Stimulated activated CD8-positive, alpha-beta memory T cell treated with anti-CD3 and anti-CD28 coated beads, Interleukin-4, amount 100 ng/mL, for 48 hours (primary cell): ENCODE measurements around the gene DYNLL1.
A peak's percentile ranks its signal among the peaks of the same experiment; 100 is the strongest.
"Not testable (repeated sequence)": the region's sequence is repeated elsewhere in the genome, so short reads cannot be mapped to it uniquely, and the experiment has no call there.

Experiments used
- DNase-seq: peaks from one replicate; pipeline ENCODE4 v3.0.0-alpha.2; 2020

The DYNLL1 gene

DNA sequence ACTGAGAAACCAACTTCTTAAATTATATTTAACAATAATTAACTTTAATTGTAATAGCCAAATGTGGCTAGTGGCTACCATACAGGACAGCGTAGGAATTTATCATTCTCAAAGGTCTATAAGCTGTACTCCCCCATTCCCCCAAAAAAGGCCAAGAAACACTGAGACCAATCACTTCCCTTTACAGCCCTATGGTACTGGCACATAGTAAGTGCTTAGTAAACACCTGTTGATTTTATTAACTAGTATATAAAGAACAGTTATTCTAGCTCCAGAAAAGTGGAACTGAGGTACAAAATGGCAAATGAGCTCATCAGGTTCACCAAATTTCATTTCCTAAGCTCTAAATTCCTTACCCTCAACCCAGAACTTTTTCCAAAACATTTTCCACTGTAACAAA, 20.3 kb upstream of the DYNLL1 start:
- no peak for DNase-seq

DNA sequence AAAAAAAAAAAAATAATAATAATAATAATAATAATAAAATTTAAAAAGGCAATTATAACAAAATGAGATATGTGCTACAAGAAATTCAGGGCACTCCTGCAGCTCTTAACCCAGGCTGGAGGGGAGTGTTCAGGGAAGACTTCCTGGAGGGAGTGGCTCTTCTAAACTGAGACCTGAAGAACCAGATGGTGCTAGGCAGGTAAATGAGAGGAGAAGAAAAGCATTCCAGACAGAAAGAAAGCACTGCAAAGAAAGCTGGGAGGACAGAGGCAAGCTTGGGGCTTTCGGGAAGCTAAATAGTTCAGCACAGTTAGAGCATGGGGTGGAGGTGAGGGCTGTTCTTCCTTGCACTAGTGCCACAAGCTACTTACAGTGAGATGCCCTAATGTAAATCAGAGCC, 16.5 kb upstream of the DYNLL1 start:
- no peak for DNase-seq

DNA sequence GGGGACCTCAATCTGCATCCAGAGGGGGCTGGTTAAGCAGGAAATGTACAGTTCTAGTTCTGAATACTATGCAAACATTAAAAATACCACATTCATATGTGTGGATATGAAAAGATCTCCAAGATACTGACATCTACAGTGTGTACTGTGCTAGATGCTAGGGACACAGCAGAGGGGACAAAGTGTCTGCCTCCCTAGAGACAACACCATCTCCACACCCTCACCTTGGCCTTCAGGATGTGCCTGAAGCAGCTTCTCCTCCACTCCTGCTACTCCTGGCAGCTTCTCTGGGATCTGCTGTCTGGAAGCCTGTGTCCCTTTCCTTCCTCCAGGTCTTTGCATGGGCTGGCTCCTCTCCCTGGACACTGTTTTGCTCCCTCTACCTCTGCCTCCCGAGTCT, 15.7 kb upstream of the DYNLL1 start:
- DNase-seq = no peak

DNA sequence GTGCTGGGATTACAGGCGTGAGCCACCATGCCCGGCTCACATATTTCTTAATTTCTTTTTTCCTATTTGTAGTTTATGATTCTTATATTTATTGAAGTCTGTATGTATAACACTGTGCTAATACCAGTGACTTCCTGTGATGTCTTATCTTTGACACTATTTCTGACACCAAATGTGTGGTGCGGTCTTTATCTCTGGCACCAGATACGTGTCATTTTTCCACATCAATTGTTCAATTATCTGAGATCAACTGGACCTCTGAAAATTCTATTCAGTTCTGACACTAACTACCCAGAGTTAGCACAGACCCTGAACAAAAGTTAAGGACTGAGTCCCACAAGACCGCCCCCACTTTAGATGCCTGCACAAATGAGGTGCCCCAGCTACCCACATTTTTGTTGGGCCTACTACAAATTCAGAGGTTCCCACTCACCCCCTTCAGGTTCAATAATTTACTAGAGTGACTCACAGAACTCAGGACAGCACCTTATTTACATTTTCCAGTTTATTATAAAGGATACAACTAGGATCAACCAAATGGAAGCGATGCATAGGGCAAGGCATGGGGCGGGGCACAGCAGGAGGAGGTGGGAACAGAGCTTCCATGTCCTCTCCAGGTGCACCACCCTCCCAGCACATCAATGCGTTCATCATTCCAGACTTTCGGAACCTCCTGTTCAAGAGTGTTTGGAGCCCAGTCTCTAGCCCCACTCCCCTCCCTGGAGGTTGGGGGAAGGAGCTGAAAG, 14.7 kb upstream of the DYNLL1 start:
- no peak for DNase-seq

DNA sequence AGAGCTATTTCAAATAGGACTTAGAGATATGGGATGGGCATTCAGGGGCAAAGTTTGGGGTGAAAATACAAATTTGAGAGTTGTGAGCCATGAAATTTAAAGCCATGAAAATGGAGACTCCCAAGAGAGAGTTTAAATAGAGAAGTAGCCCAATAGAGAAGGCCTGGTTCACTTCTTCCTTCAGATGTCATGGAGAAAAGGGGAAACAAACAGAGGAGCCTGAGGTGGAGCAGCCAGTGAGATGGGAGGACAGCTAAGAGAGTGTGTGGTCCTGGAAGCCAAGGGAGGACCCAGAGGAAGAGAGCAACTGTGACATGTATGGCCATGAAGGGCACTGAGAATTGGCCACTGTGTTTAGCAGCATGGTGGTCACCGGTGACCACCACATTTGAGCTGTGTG, 12.3 kb upstream of the DYNLL1 start:
- no peak for DNase-seq

DNA sequence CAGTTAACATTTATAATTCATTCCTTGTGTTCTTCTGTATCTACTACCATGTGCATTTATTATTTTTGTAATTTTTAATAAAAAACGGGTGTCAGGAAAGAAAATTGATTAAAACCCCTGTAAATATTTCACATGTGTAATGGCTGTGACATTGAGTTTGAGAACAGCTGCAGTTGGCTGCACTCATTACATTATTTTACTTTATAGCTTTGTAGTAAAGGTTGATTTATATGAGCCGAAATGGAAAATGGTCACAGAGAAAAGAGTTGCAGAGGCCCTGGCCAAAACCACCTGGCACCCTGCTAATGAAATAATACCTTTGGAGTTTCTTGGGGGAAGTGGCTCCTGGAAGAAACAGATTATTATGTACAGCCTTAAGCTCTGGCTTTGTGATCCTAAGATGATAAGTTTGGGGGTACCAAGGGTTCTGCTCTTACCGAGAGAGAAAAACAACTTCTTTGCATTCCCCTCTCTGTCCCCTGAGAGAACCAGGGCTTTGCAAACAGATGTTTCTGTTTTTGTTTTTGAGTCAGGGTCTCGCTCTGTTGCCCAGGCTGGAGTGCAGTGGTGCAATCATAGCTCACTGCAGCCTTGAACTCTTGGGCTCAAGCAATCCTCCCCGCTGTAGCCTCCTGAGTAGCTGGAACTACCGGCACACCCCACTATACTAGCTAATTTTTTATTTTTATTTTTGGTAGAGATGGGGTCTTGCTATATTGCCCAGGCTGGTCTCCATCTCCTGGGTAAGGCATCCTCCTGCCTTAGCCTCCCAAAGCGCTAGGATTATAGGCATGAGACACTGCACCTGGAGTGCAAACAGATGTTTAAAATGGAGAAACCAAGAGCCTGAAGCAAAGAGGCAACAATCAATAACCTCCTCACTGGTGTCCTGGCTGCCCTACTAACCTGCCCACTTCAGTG, 9.7 kb upstream of the DYNLL1 start:
- DNase-seq = no peak

DNA sequence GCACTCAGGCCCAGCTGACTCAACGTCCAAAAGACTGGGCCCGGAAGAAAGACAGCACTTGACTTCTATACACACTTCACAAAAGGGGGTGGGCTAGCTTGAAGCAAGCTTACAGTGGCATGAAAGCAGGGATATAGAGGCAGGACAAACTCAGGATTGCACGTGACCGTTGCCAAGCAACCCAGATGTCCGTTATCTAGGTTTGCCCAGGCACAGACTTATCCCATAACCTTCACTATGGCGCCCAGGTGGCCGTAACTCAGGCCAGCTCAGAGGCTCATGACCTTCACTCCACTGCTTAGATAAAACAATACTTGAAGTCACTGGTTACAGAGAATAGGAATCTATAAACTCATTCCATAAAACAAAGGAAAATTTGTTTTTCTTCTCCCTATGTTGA, 8.4 kb upstream of the DYNLL1 start:
- DNase-seq = not testable (repeated sequence)

DNA sequence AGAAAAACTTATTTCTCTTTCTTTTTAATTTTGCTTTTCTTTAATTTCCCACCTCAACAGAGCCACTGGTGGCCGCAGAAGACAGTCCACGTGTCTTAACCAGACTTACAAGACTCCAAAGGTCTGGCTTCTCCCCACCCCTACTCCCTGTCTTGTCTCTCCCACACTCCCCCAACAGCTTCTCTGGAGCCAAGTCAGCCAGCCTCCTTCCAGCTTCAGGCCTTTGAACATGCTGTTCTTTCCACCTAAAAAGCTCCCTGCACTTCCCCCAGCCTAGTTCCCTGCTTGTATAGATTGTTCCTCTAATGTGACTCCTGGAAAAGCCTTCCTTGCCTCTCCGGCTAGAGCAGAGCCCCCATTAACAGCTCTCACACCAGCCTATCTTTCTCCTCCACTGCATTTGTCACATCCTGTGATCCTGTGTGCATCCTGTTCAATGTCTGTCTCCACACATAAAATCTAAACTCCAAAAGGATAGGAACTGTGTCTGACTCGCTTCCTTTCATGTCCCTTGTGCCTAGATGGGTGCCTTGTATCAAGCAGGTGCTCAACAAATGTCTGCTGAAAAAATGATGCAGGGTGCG, 7.8 kb upstream of the DYNLL1 start:
- no peak for DNase-seq

DNA sequence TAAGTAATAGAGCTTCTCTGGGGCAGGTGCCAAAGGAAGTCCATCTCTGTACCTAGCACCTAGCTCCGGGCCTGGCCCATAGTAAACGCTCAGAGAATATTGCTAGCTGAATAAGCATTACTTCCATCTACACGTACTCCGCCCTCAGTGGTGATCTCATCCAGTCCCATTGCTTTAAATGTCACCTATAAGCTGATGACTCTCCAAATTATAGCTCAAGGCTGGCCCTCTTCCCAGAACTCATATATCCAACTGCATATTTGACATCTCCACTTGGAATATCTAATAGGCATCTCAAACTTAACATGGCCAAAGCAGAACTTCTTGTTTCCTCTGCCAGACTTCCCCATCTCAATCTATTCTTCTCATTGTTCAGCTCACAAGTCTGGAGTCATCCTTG, 6.9 kb upstream of the DYNLL1 start:
- DNase-seq = no peak

DNA sequence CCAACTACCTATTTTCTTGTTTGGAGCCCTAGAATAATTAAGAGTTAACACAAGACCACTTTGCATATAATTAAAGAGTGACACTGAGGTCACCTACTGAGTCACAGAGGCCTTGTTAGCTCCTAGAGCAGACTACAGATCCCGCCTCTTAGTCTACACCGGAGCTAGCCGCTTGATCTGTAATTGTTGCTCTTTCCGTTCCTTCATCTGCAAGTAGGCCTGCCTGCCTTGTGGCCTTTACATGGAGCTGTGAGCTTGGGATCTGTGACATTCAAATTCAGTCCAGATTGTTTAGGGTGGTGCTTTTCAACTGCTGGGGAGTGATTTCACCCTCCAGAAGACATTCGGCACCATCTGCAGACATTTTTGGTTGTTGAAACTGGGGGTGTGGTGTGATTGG, 5.6 kb upstream of the DYNLL1 start:
- DNase-seq = no peak

DNA sequence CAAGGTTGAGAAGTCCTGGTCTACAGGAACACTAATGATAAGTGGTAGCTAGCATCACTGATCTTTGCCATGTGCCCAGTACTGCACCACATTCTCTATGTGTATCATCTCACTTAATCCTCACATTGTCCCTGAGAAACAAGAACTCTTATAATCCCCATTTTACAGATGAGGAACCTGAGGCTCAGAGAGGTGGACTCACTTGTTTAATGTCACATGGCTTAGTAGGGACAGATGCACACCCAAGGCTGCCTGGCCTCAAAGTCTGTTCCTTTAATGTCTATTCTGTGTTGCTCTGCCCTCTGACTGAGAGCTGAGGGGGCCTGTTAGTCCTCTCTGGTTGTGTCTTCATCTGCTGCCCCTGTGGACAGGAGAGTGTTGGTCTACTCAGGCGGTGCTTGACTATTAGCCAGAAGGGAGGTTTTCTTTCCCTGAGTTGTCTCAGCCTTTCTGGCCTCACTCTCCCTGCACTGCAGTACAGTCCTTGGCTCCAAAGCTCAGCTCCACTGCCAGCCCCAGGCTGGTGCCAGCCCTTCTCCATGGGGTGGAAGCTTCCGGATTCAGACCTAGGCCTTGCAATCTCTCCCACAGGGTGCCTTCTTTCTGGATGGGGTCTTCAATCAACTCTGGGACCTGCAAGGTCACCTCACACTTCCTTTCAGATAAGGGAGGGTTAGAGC, 4.9 kb upstream of the DYNLL1 start:
- no peak for DNase-seq

DNA sequence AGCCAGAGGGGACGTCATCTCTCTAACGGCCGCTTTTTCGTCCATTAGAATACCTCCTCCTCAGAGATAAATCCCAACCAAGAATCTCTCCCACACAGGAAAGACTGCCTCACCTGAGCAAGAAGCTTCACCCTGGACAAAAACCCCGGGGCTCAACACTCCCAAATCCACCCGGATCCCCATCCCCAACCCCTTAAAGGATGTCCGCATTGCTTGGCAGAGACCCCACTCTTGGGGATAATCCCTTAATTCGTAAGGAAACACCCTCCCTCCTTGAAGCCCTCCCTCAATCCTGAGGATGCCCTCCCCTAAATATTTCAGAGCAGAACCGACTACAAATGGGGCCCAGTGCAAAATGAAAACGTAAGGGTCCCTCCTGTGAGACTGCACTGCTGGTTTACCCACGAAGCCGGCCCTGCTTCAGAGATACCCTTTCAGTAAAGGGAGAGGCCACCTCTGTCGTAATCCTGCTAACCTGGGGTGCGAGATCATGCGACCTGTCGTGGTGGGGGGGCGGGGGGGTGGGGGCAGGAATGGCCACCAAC, 655 bp upstream of the DYNLL1 start:
- DNase-seq = no peak

DNA sequence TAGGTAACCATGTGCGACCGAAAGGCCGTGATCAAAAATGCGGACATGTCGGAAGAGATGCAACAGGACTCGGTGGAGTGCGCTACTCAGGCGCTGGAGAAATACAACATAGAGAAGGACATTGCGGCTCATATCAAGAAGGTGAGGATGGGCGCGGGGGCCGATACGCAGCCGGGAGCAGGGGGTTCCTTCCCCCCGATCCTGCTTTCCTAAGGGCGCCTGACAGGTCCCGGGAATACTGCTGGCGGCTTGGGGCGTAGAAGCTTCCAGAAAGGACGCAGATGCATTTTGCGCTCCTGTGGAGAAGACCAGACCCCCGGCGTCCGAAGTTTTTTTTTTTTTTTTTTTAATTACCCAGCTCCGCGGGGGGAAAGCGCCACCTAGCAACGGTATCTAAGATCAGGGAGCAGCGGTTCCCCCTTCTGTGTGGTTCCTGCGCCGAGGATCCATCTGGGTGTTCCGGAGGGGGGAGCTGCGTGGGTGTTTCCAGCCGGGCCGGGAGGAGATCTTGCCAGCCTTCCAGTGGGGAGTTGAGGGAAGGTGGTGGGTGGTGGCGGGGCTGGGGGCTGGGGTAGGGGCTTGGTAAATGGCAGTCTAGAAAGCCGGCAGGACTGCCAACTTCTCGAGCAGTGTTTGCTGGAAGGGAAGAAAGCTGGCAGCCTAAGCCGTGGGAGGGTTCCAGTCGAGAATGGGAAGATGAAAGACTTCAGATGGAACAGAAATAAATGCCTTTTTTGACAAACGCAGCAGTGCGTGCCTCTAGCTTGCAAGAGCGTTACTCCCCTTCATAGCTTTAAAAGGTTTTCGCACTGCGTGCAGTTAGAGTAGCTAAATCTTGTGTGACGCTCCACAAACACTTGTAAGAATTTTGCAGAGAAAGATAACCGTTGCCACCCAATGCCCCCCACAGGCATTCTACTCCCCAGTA, 764 bp downstream of the DYNLL1 start:
- peak; percentile 67 for DNase-seq

DNA sequence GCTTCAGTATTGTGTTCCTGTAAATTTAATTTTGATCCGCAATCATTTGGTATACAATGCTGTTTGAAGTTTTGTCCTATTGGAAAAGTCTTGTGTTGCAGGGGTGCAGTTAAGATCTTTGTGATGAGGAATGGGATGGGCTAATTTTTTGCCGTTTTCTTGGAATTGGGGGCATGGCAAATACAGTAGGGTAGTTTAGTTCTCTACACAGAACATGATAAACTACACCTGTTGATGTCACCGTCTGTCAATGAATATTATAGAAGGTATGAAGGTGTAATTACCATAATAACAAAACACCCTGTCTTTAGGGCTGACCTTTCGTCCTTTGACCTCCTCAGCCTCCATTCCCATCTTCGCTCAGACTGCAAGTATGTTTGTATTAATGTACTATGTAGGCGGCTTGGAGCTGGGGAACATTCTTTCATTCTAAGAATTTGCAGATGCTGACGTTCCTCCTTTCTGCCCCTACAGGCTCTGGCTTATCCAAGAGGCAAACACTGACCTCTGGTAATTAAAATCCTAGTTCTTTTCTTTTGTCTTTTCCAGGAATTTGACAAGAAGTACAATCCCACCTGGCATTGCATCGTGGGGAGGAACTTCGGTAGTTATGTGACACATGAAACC, 1.7 kb downstream of the DYNLL1 start:
- no peak for DNase-seq

DNA sequence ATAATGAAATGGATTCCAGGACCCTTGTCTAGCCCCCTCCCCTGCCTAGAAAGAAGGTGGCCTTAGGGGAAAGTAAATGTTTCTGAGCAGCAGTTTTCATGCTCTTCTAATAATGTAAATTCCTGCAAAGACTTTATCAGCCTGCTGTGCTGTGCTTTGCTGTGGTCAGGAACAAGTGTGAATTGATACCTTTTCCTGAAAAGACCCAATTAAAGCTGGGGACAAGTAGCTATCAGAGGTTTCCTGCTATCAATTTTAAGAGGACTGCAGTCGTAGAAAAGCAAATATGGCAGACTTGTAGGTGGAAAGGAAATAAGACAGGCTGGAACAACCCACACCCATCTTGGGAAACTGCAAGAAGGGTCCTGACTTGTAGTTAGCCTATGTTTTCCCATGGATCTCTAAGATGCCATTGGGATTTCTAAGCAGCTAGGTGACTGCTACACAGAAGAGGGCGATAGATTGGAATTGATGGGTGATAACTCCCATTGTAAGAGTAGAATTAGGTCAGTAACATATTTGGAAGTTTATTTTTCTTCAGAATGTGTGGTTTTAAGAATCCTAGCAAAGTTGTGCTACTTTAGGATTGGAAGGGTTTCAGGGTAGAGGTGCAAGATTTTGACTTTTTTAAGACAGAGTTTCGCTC, 3.1 kb downstream of the DYNLL1 start:
- DNase-seq = no peak

DNA sequence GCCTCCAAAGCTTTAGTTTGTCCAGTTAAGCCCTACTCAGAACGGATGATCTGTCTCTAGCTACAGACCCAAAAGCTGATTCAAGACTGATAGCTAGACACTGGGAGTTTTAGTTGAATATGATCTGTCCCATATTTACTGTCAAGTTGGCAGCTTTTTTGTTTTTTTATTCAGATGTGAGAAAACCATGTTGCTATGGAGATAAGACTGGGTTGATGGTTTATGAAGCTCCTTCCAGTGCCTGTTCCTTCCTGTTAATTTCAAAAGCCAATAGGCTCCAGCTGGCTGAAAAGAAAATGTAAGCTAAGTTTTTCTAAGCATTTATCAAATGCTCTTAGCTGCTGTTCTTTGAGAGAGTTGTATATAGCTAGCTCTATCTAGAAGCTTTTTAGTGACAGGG, 4.7 kb downstream of the DYNLL1 start:
- no peak for DNase-seq

DNA sequence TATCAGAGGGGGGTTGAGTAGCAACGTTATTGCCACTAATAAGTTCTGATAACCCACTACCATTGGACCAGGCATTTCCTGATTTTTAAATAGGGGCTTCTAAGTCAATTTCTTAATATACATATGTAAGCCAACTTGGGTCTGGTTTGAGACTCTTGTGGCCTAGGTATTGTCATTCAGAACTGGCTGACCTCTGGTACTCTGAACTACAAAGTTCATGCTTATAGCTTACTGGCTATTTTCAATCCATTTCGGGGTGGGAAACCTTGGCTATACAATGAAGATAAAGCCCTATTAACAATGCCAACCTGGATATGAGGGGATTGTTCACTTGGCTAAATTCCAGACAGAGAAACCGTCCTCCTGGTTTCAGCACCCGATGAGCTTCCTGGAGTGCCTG, 8.7 kb downstream of the DYNLL1 start:
- no peak for DNase-seq

DNA sequence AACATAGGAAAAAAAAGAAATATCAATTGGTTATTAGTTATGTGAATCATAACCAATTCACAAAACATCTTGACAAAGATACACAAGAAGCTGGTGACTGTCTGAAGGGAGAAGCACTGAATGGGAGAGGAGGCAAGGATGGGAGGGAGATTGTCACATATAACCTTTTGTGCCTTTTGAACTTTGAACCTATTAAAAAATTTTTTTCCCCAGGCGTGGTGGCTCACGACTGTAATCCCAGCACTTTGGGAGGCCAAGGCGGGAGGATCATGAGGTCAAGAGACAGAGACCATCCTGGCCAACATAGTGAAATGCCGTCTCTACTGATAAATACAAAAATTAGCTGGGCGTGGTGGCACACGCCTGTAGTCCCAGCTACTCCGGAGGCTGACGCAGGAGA, 12.6 kb downstream of the DYNLL1 start:
- DNase-seq = no peak

DNA sequence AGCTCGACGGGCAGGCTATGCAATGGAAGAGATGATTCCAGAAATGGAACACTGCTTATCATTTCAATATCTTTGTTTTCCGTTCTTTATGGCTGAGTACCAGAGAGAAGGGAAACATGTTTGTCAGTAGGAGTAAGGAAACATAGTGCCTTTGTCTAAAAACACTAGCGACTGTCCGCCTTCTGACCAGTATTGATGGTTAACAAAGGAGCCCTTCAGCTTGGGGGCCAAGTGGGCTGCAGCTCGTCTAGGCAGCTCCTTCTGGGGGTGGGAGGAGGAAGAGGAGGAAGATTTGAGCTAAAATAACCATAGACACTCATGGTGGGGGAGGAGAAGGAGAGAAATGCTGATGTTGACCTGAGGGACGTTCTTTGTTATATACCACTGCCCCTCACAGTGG, 18.1 kb downstream of the DYNLL1 start:
- DNase-seq = no peak

DNA sequence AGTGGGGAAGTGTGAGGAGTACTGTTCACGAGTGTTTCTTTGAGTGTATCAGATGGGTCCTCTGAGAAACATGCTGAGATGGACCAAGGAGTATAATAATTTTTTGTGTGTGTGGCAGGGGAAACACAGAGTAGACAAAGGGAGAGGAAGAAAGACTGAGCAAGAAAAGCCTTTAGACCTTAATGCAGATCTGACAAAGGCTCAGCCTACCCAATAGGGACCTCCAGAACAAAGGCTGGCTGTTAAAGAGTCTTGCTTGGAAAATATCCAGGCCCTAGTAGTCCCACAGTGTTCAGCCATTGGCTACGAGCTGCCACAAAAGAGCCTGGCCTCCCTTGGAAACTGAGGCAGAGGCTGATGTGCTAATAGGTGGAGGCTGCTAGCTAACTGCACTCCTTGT, 19.6 kb downstream of the DYNLL1 start:
- no peak for DNase-seq

DNA sequence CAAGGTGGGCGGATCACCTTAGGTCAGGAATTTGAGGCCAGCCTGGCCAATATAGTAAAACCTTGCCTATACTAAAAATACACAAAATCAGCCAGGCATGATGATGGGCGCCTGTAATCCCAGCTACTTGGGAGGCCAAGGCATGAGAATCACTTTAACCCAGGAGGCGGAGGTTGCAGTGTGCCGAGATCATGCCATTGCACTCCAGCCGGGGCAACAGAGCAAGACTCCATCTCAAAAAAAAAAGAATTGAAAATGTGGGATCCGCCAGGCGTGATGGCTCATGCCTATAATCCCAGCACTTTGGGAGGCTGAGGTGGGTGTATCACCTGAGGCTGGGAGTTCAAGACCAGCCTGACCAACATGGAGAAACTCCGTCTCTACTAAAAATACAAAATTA, 23.4 kb downstream of the DYNLL1 start:
- not testable (repeated sequence) for DNase-seq
